GM12878 (cell line): ENCODE measurements around the gene EGFR.

Source experiments
- MYC ChIP-seq: IDR thresholded peaks from 2 replicates; pipeline ENCODE4 v1.6.1; 2011; ENCODE audit warnings: mild to moderate bottlenecking, low read length, moderate library complexity, inconsistent platforms; ENCODE audit not compliant: insufficient read depth, insufficient replicate concordance, insufficient read length, severe bottlenecking
- POLR2A ChIP-seq: IDR thresholded peaks from 2 replicates; pipeline ENCODE4 v1.6.1; 2011; ENCODE audit warnings: low read depth, mild to moderate bottlenecking, low read length

- TF ChIP-seq POLR2A (no peak), MYC (no peak)
Observed at GRCh38 chr7:55202150-55202913, 183.5 kb downstream of the EGFR start.
